Forelimb muscle (tissue), 1 donor: ENCODE measurements around the gene SIMC1. TPM values are rescaled to one million over a fixed set of nuclear protein-coding genes. Genes with fewer than 3 reads are reported as not detected.

Experiments
- DNase-seq: peaks from one replicate; pipeline ENCODE4 v3.0.0-alpha.2; 2013; ENCODE audit warnings: low read depth
- polyA plus RNA-seq: library from polyadenylated mRNA; unstranded; fragments of 120-200 nt; gene quantifications from one replicate; pipeline ENCODE4 v1.2.1, GENCODE V29; 2013; ENCODE audit not compliant: insufficient read length

SIMC1 gene
- polyA plus RNA-seq, 1 donor = 13.1 TPM

GRCh38 chr5:176387384-176387925 lies 149.2 kb downstream of the SIMC1 start:
- no peak for DNase-seq

- no peak for DNase-seq
These were observed 149.8 kb downstream of the SIMC1 start for GRCh38 chr5:176388003-176388443.

GRCh38 chr5:176388444-176389134 lies 150.4 kb downstream of the SIMC1 start, which contains the start of the genes HIGD2A and NOP16:
HIGD2A (plus strand) TSS chr5:176388751; CDS start chr5:176388820, 69 bp downstream.
NOP16 (minus strand) TSS chr5:176388598; CDS start chr5:176388539, 59 bp downstream.
- DNase-seq = peak; percentile 99

- DNase-seq = no peak
These were observed 151.2 kb downstream of the SIMC1 start for GRCh38 chr5:176389135-176390123.

- no peak for DNase-seq
These were observed 153.3 kb downstream of the SIMC1 start for GRCh38 chr5:176391479-176391878.

- DNase-seq = no peak
These were observed 153.8 kb downstream of the SIMC1 start for GRCh38 chr5:176391999-176392398.

GRCh38 chr5:176392526-176392925 lies 154.3 kb downstream of the SIMC1 start:
- DNase-seq = no peak

GRCh38 chr5:176394096-176394495 lies 155.9 kb downstream of the SIMC1 start:
- DNase-seq = no peak

- no peak for DNase-seq
These were observed 156.9 kb downstream of the SIMC1 start for GRCh38 chr5:176394881-176395675.

Other genes starting within 250 kb of the SIMC1 start
- gene KIAA1191, start 123.3 kb downstream of the SIMC1 start, polyA plus RNA-seq = 60.7 TPM
- gene ARL10, start 127.1 kb downstream of the SIMC1 start, polyA plus RNA-seq = 12.2 TPM
- gene NOP16, start 150.2 kb downstream of the SIMC1 start, polyA plus RNA-seq = 30.4 TPM
- gene HIGD2A, start 150.3 kb downstream of the SIMC1 start, polyA plus RNA-seq = 205 TPM
- gene CLTB, start 178.1 kb downstream of the SIMC1 start, polyA plus RNA-seq = 56.3 TPM
- gene FAF2, start 210.0 kb downstream of the SIMC1 start, polyA plus RNA-seq = 22.6 TPM